Measurements from ENCODE around the gene SLC8B1.

SLC8B1 gene

GRCh38 chr12:113325916-113326315 lies 9.0 kb downstream of the SLC8B1 start:
- FAIRE-seq: no peak
- no peak for DNase-seq (ENCODE audit: insufficient read length, low spot score)

- no peak for FAIRE-seq
Observed at GRCh38 chr12:113322343-113322742, 12.6 kb downstream of the SLC8B1 start.

GRCh38 chr12:113320401-113320800 lies 14.5 kb downstream of the SLC8B1 start:
- no peak for FAIRE-seq

More at GRCh38 chr12:113322343-113322742, 12.6 kb downstream of the SLC8B1 start:
- no peak for DNase-seq (ENCODE audit: insufficient read length, low spot score)

GRCh38 chr12:113318900-113319628 lies 15.8 kb downstream of the SLC8B1 start:
- peak; percentile 63 for FAIRE-seq
- DNase-seq (ENCODE audit: insufficient read length, low spot score): no peak

More at GRCh38 chr12:113320401-113320800, 14.5 kb downstream of the SLC8B1 start:
- no peak for DNase-seq (ENCODE audit: insufficient read length, low spot score)

- peak; percentile 97 for FAIRE-seq
- DNase-seq (ENCODE audit: insufficient read length, low spot score): no peak
Observed at GRCh38 chr12:113318046-113318656, 16.8 kb downstream of the SLC8B1 start.

- FAIRE-seq: no peak
Observed at GRCh38 chr12:113317122-113317521, 17.8 kb downstream of the SLC8B1 start.

GRCh38 chr12:113316155-113316554 lies 18.8 kb downstream of the SLC8B1 start:
- DNase-seq (ENCODE audit: insufficient read length, low spot score) (no peak), FAIRE-seq (no peak)

More at GRCh38 chr12:113317122-113317521, 17.8 kb downstream of the SLC8B1 start:
- no peak for DNase-seq (ENCODE audit: insufficient read length, low spot score)

- FAIRE-seq (no peak), DNase-seq (ENCODE audit: insufficient read length, low spot score) (no peak)
Observed at GRCh38 chr12:113315358-113315757, 19.6 kb downstream of the SLC8B1 start.

GRCh38 chr12:113314121-113314529 lies 20.8 kb downstream of the SLC8B1 start:
- DNase-seq (ENCODE audit: insufficient read length, low spot score) (no peak), FAIRE-seq (peak; percentile 69)

GRCh38 chr12:113310489-113310888 lies 24.4 kb downstream of the SLC8B1 start:
- FAIRE-seq (no peak), DNase-seq (ENCODE audit: insufficient read length, low spot score) (no peak)

GRCh38 chr12:113306382-113306781 lies 28.5 kb downstream of the SLC8B1 start:
- FAIRE-seq: no peak
- no peak for DNase-seq (ENCODE audit: insufficient read length, low spot score)

- DNase-seq (ENCODE audit: insufficient read length, low spot score) (no peak), FAIRE-seq (no peak)
Observed at GRCh38 chr12:113305281-113305856, 29.5 kb downstream of the SLC8B1 start.

- FAIRE-seq (no peak), DNase-seq (ENCODE audit: insufficient read length, low spot score) (no peak)
Observed at GRCh38 chr12:113302886-113303640, 31.8 kb downstream of the SLC8B1 start.

- no peak for DNase-seq (ENCODE audit: insufficient read length, low spot score)
- no peak for FAIRE-seq
Observed at GRCh38 chr12:113302466-113302865, 32.4 kb downstream of the SLC8B1 start.

- FAIRE-seq: no peak
- no peak for DNase-seq (ENCODE audit: insufficient read length, low spot score)
Observed at GRCh38 chr12:113301811-113302210, 33.1 kb downstream of the SLC8B1 start.

- DNase-seq (ENCODE audit: insufficient read length, low spot score) (peak; percentile 87), FAIRE-seq (peak; percentile 92)
Observed at GRCh38 chr12:113299619-113300237, 35.2 kb downstream of the SLC8B1 start.

- FAIRE-seq (no peak), DNase-seq (ENCODE audit: insufficient read length, low spot score) (no peak)
Observed at GRCh38 chr12:113298861-113299545, 35.9 kb downstream of the SLC8B1 start.

GRCh38 chr12:113298472-113298817 lies 36.5 kb downstream of the SLC8B1 start:
- FAIRE-seq: no peak
- DNase-seq (ENCODE audit: insufficient read length, low spot score): no peak

- DNase-seq (ENCODE audit: insufficient read length, low spot score) (no peak), FAIRE-seq (no peak)
Observed at GRCh38 chr12:113297621-113298471, 37.1 kb downstream of the SLC8B1 start.

Measured in HTR-8/SVneo (cell line).